Right kidney (tissue), 1 donor: ENCODE results near the gene ZGPAT.

Experiments used
- DNase-seq: peaks from one replicate; pipeline ENCODE4 v3.0.0-alpha.2; 2016

ZGPAT gene

DNA sequence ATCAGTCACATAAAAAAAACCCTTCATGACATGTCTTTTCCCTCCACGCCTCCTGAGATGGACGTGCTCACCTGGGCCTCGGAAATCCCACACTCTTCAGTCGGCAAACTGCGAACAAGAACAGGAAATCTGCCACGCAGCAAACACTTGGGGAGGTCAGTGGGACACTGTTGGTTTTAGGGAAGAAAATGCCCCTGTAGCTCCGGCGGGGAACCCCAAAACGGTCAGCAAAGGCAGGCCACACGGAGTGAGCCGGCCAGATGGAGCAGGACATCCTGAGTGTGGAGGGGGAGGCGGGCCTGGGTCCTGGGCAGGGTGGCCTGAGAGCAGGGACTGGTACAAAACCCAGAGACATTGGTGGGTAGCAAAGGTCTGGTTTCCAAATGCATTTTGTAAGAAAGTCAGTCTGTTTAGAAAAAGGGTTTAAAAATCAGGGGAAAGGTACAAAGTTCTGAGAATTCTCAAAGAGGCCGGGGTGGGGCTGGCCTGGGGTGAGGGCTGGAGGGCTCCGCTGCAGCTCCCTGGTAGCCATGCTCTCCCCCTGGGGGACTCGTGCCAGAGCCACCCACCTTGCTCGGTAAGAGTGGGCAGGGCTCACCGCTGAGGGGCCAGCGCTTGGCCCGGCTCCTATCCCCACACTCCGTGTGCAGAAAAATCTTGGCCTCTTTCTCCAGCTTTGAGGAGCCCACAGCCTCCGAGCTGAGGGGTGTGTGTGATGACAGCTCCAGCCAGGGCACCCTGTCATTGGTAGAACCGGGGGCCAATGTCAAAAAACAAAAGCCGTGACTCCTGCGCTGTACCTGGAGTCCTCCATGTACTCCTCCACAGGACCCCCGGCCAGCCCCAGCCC lies 37.0 kb downstream of the ZGPAT start:
- DNase-seq, result no peak

- no peak for DNase-seq
Measured at GRCh38 chr20:63745424-63745805, 37.6 kb downstream of the ZGPAT start.

GRCh38 chr20:63745961-63746731 lies 38.3 kb downstream of the ZGPAT start:
- DNase-seq, result no peak

GRCh38 chr20:63746751-63747315 lies 39.0 kb downstream of the ZGPAT start:
- DNase-seq, result no peak

GRCh38 chr20:63747622-63748069 lies 39.8 kb downstream of the ZGPAT start:
- DNase-seq, result no peak

GRCh38 chr20:63748070-63748933 lies 40.5 kb downstream of the ZGPAT start:
- DNase-seq, result no peak

DNA sequence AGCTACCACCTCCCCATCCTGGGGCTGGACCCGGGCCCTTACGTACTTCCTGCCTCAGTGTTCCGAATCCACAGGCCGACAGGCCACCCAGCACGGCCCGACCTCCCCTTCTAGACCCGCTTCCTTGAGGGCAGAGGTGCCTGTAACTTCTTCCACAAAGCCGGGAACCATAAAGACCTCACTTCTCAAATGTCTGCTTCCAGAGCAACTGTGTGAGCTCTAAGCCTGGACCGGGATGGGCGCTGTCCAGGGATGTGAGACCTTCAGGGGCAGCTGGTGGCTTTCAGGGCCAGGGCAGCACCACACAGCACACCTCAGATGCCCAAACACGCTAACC lies 41.1 kb downstream of the ZGPAT start:
- no peak for DNase-seq

GRCh38 chr20:63749597-63750508 lies 42.0 kb downstream of the ZGPAT start:
- no peak for DNase-seq

DNA sequence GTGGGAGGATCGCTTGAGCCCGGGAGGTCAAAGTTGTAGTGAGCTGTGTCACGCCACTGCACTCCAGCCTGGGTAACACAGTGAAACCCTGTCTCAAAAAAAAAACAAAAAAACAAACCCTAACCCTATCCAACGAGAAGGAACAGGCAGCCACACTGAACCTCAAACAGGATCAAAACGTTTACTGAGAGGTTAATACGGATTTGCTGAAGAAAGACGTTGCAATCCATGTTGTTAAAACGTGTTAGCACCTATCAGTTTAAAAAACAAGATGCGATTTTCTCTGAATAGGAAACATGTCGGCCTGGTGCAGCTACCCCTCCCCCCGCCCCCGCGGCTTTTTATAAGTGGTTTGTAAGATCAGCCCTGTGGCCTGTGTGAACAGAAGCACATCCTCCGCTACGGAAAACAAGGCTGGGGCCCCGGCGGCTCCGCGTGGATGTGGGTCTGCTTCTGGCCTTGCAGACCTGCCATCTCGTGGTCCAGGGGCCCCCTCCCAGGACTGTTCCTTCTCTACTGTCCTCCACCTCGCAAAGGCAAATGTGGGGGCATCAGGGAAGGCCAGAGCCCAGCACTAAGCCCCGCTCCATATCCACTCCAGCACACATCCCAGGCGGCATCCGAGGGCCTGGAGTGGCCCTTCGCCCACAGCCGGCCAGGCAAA lies 43.1 kb downstream of the ZGPAT start:
- DNase-seq, result no peak

DNA sequence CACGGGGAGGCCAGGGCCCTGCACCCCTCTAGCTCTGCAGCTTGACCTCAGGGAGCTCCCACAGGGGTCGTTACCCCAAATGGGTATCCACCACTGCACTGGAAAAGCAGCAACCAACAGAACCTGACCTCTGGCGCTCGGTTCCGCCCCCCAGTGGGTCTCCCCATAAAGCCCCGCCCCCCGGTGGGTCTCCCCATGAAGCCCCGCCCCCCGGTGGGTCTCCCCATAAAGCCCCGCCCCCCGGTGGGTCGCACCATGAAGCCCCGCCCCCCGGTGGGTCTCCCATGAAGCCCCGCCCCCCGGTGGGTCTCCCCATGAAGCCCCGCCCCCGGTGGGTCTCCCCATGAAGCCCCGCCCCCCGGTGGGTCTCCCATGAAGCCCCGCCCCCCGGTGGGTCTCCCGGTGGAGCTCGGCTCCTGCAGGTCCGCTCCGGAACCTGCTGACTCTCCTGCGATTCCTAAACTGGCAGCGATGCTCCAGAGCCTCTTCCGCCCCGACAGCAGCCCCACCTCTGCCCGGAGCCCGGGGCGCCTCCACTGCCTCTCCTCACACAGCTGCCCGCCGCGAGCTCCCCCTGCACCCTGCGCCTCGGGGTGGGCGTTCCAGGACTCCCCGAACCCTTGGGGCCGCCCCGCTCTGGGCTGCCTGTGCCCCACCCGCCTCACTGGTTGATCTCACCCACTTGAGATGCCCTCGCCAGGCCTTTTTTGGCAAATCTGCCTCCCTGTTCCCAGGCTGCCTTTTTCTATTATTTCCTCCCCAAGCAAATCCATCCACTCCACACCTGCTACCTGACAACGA lies 43.8 kb downstream of the ZGPAT start:
- DNase-seq, result no peak

DNA sequence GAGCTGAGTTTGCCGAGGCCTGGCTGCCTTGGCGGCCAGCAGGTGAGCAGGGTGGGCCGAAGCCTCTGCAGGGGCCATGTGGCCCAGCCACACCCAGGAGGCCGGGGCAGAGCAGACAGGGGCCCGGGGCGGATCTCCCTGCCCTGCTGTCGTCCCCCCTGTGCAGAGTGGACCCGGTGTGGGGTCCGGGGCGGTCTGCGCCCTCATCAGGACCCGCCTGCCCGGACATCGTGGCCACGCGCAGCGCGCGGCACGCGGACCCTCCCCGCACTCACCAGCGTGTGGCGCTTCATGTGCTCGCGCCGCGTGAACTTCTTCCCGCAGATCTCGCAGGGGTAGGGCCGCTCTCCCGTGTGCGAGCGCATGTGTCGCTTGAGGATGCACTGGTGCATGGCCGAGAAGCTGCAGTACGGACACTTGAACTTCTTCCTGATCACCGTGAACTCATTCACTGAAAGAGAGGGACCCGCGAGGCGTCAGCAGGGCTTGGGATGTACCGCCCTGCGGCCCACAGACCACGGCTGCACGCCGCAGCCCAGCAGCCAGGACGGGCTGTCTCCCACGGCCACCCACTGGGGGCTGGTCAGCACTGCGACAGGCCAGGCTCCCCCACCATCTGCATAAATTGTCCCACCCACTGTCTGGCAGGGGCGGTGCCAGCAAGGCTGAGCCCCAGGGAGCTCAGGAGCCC lies 44.7 kb downstream of the ZGPAT start:
- no peak for DNase-seq

- no peak for DNase-seq
Measured at GRCh38 chr20:63753381-63753780, 45.5 kb downstream of the ZGPAT start.

DNA sequence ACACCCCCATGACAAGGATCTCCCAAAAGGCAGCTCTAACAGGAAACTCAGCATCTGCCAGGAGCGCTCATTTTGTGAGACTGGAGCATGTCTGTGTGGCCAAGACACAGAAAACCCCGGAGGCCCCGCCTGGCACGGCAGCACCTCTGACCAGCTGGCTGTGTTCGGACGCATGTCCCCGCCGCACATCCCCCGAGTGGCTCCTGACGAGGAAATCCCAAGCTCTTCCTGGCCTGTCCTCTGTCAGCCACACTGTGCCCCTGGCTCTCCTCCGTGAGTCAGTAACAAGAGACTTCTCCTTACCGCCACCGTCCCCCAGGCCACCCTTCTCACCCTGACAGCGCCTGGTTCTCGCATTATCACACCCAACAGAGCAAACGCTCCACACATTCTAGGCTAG lies 46.2 kb downstream of the ZGPAT start:
- no peak for DNase-seq

- DNase-seq, result no peak
Measured at GRCh38 chr20:63755933-63756647, 48.3 kb downstream of the ZGPAT start.

GRCh38 chr20:63756648-63756991 lies 48.8 kb downstream of the ZGPAT start:
- no peak for DNase-seq

GRCh38 chr20:63758152-63758551 lies 50.3 kb downstream of the ZGPAT start:
- DNase-seq, result no peak

GRCh38 chr20:63759377-63759901 lies 51.6 kb downstream of the ZGPAT start:
- no peak for DNase-seq

DNA sequence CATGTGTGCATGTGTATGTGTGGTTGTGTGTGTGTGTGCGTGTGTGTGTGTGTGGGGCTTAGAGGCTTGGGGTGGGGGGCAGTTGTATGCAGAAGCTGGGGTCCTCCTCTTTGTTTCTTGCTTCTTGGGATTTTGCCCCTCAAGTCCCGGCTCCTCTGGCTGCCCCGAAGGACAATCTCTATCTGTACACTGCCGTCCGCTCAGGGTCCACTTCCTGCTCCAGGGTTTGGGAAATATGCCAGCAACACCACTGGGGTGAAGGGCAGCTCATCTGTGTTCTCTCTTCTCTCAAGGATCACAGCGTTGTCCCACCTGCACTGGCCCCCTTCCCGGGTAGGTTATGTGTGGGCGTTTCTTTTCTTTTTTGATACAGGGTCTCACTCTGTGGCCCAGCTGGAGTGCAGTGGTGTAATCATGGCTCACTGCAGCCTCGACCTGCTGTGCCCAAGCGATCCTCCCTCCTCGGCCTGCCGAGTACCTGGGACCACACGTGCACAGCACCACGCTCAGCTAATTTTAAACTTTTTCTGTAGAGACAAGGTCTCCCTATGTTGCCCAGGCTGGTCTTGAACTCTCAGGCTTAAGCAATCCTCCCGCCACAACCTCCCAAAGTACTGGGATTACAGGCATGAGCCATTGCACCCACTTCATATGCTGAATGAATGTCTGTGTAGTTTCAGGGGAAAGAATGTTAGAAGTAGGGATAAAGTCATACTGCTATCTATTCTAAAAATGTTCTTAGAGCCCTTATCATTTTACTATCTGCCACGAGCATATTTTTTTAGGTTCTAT lies 57.4 kb downstream of the ZGPAT start:
- no peak for DNase-seq
